K562 (cell line): ENCODE results near the gene ZNF652. TPM values are rescaled to one million over a fixed set of nuclear protein-coding genes. Genes with fewer than 3 reads are reported as not detected.
A peak's percentile ranks its signal among the peaks of the same experiment; 100 is the strongest.

ENCODE experiments used
- BMI1 ChIP-seq: fragments of 150-350 bp; IDR thresholded peaks from 2 replicates; pipeline ENCODE4 v1.6.1; 2014; ENCODE audit warnings: low read length
- BRD9 ChIP-seq: fragments of 450-650 bp; IDR thresholded peaks from 2 replicates; pipeline ENCODE4 v1.6.1; 2018; ENCODE audit warnings: low read depth; ENCODE audit not compliant: partially characterized antibody
- E4F1 ChIP-seq: fragments of 250-450 bp; sonication (Bioruptor Pico); IDR thresholded peaks from 2 replicates; pipeline ENCODE4 v1.5.0; 2021; ENCODE audit warnings: mild to moderate bottlenecking, borderline replicate concordance
- HDAC1 ChIP-seq, 2 experiments: fragments of 450-650 bp; IDR thresholded peaks; 2 replicates each; pipeline ENCODE4 v1.6.1; 2016 to 2017; ENCODE audit warnings: inconsistent platforms in 1 of 2, mild to moderate bottlenecking in 1 of 2, moderate library complexity in 1 of 2
- KLF16 ChIP-seq: IDR thresholded peaks from 2 replicates; pipeline ENCODE4 v1.6.1; 2016; ENCODE audit warnings: antibody characterized with exemption
- MAZ ChIP-seq, 2 experiments: fragments of 450-650 bp in 1 of 2; sonication (generic) in 1 of 2; formaldehyde crosslinking; IDR thresholded peaks in 1 of 2; conservative IDR thresholded peaks in 1 of 2; 2 replicates each; pipeline versions ENCODE4 v1.4.0 to v1.5.0; 2020; ENCODE audit warnings: mild to moderate bottlenecking in 1 of 2, missing genetic modification reagents in 1 of 2
- PHF8 ChIP-seq: fragments of 200-600 bp; sonication (generic); IDR thresholded peaks from 2 replicates; pipeline ENCODE4 v1.6.1; 2012; ENCODE audit warnings: mixed run types, mild to moderate bottlenecking, inconsistent platforms, low read length, moderate library complexity, borderline replicate concordance
- POLR2A ChIP-seq: fragments of 450-650 bp; conservative IDR thresholded peaks from 2 replicates; pipeline ENCODE4 v1.6.1; 2016
- RCOR1 ChIP-seq, 2 experiments: IDR thresholded peaks; 2 replicates each; pipeline ENCODE4 v1.6.1; 2012; ENCODE audit warnings: low read depth in 2 of 2, low read length in 2 of 2, borderline replicate concordance in 1 of 2, improper control_type of control experiment in 1 of 2
- SMAD4 ChIP-seq: fragments of 250-450 bp; sonication (Bioruptor Pico); conservative IDR thresholded peaks from 2 replicates; pipeline ENCODE4 v1.8.0; 2021; ENCODE audit warnings: inconsistent platforms, mild to moderate bottlenecking, moderate library complexity
- STAT5B ChIP-seq: fragments of 250-450 bp; sonication (Bioruptor Pico); IDR thresholded peaks from 2 replicates; pipeline ENCODE4 v1.8.0; 2021; ENCODE audit warnings: mild to moderate bottlenecking, inconsistent platforms
- TEAD4 ChIP-seq, 2 experiments: sonication (generic) in 1 of 2; formaldehyde crosslinking in 1 of 2; IDR thresholded peaks; 2 replicates each; pipeline versions ENCODE4 v1.6.1 to v1.8.0; 2012 to 2022; ENCODE audit warnings: borderline replicate concordance in 1 of 2, inconsistent platforms in 1 of 2, low read length in 1 of 2, mild to moderate bottlenecking in 1 of 2, missing genetic modification reagents in 1 of 2
- VEZF1 ChIP-seq: fragments of 200-800 bp; sonication (Bioruptor generic); IDR thresholded peaks from 2 replicates; pipeline ENCODE4 v1.6.1; 2017; ENCODE audit warnings: missing genetic modification characterization, missing compliant biosample characterization
- ZNF197 ChIP-seq: fragments of 200-800 bp; sonication (Bioruptor generic); IDR thresholded peaks from 2 replicates; pipeline ENCODE4 v1.6.1; 2016; ENCODE audit warnings: low read depth, missing genetic modification characterization, missing compliant biosample characterization
- ZNF354B ChIP-seq: fragments of 250-450 bp; sonication (Bioruptor Pico); IDR thresholded peaks from 2 replicates; pipeline ENCODE4 v1.4.0; 2020
- ZNF445 ChIP-seq: fragments of 250-450 bp; sonication (Bioruptor Pico); IDR thresholded peaks from 2 replicates; pipeline ENCODE4 v1.4.0; 2020; ENCODE audit warnings: low read depth, mild to moderate bottlenecking, moderate library complexity
- polyA plus RNA-seq, 8 experiments: library from polyadenylated mRNA; depleted of rRNA in 4 of 8; stranded (reverse) in 5 of 8; unstranded in 3 of 8; fragments of >200 nt; fragmentation: Nextera tagmentation in 2 of 8; fragmentation: Illumina TruSeq in 1 of 8; extraction: Ambion mirVana in 2 of 8; extraction: Trizol in 1 of 8; gene quantifications; 2 replicates each; pipeline versions ENCODE4 v1.2.1 to v1.2.3, GENCODE V29; 2011 to 2014; ENCODE audit warnings: inconsistent platforms in 1 of 8, missing spikeins in 1 of 8
- total RNA-seq, 7 experiments: library from RNA; depleted of rRNA in 6 of 7; stranded (reverse); fragments of >200 nt in 6 of 7; fragmentation: Illumina TruSeq in 2 of 7; extraction: Trizol in 2 of 7; gene quantifications; 2 replicates each; pipeline versions ENCODE4 v1.2.1 to v1.2.3, GENCODE V29; 2011 to 2021; ENCODE audit warnings: low replicate concordance in 1 of 7
- TF ChIP-seq, protein P1 (sequence below), 2 experiments: IDR thresholded peaks; 2 replicates each; pipeline ENCODE4 v1.6.1; 2012; ENCODE audit warnings: improper control_type of control experiment in 2 of 2, low read depth in 2 of 2, low read length in 2 of 2, borderline replicate concordance in 1 of 2

Gene ZNF652
- total and polyA plus RNA-seq, 9 of the 15 experiments (the other 6 are each of a cell fraction or from before 2014, with no cell fraction given): 5.1 to 15.5 (median 7.8) TPM

DNA sequence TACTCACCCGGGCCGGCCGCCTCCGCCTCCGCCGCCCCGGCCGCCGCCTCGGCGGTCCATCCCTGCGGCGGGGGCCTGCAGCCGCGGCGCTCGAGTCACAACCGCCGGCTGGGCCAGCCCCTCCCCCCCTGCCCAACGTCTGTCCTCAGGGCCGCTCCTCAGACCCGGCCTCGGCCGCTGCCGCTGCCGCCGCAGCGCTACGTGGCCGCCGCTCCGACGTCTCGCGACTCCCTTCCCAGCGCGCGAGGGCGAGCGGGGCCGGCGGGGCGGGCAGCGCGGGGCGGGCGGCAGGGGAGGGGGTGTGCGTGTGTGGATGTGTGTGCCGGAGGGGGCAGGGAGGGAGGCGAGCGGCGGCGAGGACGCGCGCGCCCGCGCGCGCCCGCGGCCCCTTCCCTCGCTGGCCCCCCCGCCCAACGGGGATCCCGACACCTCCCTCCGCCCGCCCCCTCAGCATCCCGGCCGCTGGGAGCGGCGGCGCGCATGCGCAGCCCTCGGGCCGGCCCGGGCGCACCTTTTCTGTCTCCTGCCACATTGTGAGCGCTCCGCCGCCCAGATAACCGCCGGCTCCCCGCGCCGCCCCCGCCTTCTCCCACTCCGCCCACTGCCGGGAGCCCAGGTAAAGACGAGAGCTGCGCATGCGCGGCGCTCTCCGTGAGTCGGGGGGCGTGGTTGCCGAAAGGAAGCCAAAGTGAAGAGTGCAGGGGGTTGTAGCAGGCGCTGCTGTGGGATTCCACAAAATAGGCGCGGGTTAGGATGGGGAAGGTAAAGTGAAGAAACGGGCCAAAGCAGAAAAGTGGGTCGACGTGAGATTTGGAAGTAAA, at the start of gene ZNF652 (continued):
- TF ChIP-seq SMAD4 (CRISPR knock-in tag) (peak; percentile 10), KLF16 (no peak), STAT5B (CRISPR knock-in tag) (no peak), HDAC1 (IDR thresholded peaks at IDR 0.05) (peak in 1 of 2 experiments; percentile 53; a peak in 2 of 4 replicates), ZNF354B (CRISPR knock-in tag) (no peak), POLR2A (peak; percentile 72), TEAD4 (IDR thresholded peaks at IDR 0.05; ENCODE audit: low read length) (peak; percentile 74), TEAD4 (CRISPR knock-in tag; IDR thresholded peaks at IDR 0.05; ENCODE audit: borderline replicate concordance) (no peak), ZNF445 (no peak), E4F1 (CRISPR knock-in tag) (no peak), PHF8 (peak; percentile 73; the same call in 1 of the 2 replicates), RCOR1 (IDR thresholded peaks at IDR 0.05; ENCODE audit: borderline replicate concordance in 1 of 2, low read depth in 2 of 2, low read length in 2 of 2) (peak in 1 of 2 experiments; percentile 35; a peak in 1 of 4 replicates), VEZF1 (peak; percentile 100), ZNF197 (CRISPR knock-in tag) (peak; percentile 88; the same call in 1 of the 2 replicates), BMI1 (no peak), MAZ (CRISPR knock-in tag; conservative IDR thresholded peaks at IDR 0.05 in 1 of 2, IDR thresholded peaks at IDR 0.05 in 1 of 2) (peak; percentile 80 to 89), BRD9 (no peak)
- TF ChIP-seq, protein P1, sequence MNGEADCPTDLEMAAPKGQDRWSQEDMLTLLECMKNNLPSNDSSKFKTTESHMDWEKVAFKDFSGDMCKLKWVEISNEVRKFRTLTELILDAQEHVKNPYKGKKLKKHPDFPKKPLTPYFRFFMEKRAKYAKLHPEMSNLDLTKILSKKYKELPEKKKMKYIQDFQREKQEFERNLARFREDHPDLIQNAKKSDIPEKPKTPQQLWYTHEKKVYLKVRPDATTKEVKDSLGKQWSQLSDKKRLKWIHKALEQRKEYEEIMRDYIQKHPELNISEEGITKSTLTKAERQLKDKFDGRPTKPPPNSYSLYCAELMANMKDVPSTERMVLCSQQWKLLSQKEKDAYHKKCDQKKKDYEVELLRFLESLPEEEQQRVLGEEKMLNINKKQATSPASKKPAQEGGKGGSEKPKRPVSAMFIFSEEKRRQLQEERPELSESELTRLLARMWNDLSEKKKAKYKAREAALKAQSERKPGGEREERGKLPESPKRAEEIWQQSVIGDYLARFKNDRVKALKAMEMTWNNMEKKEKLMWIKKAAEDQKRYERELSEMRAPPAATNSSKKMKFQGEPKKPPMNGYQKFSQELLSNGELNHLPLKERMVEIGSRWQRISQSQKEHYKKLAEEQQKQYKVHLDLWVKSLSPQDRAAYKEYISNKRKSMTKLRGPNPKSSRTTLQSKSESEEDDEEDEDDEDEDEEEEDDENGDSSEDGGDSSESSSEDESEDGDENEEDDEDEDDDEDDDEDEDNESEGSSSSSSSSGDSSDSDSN (IDR thresholded peaks at IDR 0.05; ENCODE audit: borderline replicate concordance in 1 of 2, low read depth in 2 of 2, low read length in 2 of 2): 0 out of 4 replicates have a peak, but pooled peaks have one; percentile 11 to 15
